GM21367 (cell line): Measurements from ENCODE around the gene SHISA5.
"Not testable (repeated sequence)": the region's sequence is repeated elsewhere in the genome, so short reads cannot be mapped to it uniquely, and the experiment has no call there.

Experiments used
- ATAC-seq: cut with Tn5 transposase; IDR thresholded peaks from one replicate; pipeline ENCODE4 v1.9.1; 2021; ENCODE audit not compliant: unreplicated experiment

The SHISA5 gene

DNA sequence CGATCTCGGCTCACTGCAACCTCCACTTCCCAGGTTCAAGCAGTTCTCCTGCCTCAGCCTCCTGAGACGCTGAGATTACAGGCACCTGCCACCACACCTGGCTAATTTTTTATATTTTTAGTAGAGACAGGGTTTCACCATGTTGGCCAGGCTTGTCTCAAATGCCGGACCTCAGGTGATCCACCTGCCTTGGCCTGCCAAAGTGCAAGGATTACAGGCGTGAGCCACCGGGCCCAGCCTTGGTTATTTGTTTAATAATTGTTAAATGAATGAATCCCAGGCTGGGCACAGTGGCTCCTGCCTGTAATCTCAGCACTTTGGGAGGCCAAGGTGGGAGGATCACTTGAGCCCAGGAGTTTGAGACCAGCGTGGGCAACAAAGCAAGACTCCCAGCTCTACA is 42.2 kb downstream of the SHISA5 start:
- ATAC-seq = not testable (repeated sequence)

GRCh38 chr3:48460517-48460902 is 43.5 kb downstream of the SHISA5 start:
- ATAC-seq = no peak

GRCh38 chr3:48459773-48460516 is 44.0 kb downstream of the SHISA5 start:
- no peak for ATAC-seq

DNA sequence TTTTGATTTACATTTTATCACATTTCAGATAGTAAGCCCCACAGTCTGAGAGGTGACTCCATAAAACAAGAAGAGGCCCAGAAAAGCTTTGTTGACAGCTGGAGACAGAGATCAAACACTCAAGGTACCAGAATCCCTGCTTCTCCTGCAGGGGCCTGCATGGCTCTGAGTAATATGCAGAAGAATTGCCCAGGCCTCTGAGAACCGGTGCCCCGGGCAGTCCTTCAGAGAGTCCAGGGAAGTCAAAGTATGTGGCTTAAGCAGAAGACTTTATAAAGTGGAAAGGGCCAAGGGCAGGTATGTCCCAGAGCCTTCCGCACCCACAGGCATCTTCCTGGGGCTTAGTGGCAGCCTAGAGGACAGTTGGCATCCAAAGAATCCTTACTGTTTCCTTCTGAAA is 44.6 kb downstream of the SHISA5 start:
- no peak for ATAC-seq

- ATAC-seq = no peak
Observed at GRCh38 chr3:48456456-48456855, 47.5 kb downstream of the SHISA5 start.

DNA sequence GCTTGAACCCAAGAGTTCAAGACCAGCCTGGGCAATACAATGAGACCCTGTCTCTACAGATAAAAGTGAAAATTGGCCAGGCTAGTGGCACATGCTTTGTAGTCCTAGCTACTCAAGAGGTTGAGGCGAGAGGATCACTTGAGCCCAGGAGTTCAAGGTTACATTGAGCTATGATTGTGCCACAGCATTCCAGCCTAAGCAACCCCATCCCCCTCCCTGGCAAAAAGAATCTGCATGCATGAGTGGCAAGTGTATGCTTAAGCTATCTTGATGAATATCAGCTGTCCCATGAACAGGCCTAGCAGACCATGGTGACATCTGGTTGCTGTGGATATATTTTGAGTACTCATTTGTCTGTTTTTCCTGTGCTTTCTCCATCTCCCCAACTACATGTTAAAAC is 52.7 kb downstream of the SHISA5 start:
- no peak for ATAC-seq

- ATAC-seq = peak; percentile 67
Observed at GRCh38 chr3:48446425-48447193, 57.4 kb downstream of the SHISA5 start, which contains the start of gene ATRIP. TSS of gene ATRIP (plus strand) at chr3:48446737. CDS start at chr3:48446846, 109 bp downstream.

DNA sequence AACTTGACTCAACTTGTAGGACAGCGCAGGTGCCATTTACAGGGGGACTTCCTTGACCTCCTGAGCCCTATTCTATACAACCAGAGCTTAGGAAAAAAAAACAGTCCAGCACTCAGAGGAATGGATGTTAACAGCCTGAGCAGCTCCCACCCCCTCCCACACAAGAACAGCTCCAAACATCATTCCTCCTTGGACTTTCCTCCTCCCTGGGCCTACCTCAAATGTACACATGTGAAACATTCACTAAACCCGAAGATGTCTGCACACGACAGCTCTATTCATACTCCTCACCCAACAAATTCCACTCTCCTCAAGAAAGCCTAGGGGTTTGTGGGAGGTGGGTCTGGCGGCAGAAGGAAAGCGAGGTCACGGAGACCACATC is 57.9 kb downstream of the SHISA5 start:
- no peak for ATAC-seq

DNA sequence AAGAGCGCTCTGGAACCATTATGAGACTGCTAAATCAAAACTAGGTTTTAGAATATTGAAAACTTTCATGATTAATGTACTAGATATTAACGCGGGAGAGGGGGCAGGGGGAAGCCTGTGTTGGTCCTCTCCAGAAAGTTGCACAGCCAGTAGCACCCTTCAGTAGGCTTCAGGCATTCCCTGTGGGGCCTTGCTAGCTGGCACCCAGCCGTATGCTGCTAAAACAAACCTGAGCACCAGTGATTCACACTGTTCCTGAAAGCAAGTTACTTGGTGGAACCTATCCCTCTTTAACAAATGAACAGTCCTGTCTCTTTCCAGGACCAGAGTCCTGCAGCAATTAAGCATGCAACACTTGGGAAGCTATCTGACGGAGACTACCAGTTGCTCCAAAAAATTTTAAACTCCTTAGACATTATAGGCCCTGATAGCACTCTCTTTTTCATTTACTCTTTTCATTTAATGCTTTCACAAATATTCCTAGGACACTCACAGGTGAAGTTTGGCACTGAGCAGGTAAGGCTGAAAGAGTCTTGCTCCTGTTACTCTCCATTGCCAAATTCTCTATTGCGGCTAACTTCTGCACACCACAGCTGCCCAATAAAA is 58.6 kb downstream of the SHISA5 start:
- no peak for ATAC-seq

GRCh38 chr3:48441940-48442339 is 62.0 kb downstream of the SHISA5 start:
- no peak for ATAC-seq

GRCh38 chr3:48440590-48440958 is 63.4 kb downstream of the SHISA5 start:
- no peak for ATAC-seq

GRCh38 chr3:48439820-48440589 is 64.0 kb downstream of the SHISA5 start, which contains the start of the genes CCDC51 and TMA7:
TSS of gene CCDC51 (minus strand) at chr3:48440119. CDS start at chr3:48435128, 4,991 bp downstream.
TSS of gene TMA7 (plus strand) at chr3:48440257. CDS start at chr3:48440297, 40 bp downstream.
- peak; percentile 84 for ATAC-seq

GRCh38 chr3:48437812-48438211 is 66.2 kb downstream of the SHISA5 start:
- no peak for ATAC-seq

DNA sequence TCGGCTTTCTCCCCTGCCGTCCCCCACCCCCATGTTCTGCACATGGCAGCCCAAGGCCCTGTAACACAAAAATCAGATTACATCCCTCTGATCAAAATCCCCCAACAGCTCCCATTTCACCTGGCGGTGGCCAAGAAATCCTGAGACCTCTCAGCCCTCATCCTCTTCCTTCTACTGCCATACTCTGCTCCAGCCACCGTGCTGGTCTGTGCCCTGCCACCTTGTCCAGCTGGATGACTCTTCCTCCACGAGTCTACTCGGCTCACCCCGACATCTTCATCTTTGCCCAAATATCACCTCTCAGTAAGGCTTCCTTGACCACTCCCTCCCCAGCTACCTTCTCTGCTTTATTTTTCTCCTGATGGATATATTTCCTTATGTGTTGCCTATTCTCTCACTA is 67.1 kb downstream of the SHISA5 start:
- no peak for ATAC-seq

DNA sequence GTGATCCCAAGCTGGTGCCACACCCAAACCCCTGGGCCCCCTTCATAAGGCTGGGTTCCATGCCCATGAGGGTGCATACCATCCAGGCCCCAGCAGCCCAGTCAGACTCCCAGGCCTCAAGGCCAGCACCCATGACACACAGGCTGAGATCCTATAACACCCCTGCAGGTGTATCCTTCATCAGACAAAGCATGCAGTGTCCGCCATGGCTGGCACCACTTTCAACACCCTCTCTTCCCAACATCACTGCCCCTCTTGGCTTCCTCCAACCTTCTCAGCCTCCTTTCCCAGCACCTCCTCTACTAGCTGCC is 67.5 kb downstream of the SHISA5 start:
- no peak for ATAC-seq

DNA sequence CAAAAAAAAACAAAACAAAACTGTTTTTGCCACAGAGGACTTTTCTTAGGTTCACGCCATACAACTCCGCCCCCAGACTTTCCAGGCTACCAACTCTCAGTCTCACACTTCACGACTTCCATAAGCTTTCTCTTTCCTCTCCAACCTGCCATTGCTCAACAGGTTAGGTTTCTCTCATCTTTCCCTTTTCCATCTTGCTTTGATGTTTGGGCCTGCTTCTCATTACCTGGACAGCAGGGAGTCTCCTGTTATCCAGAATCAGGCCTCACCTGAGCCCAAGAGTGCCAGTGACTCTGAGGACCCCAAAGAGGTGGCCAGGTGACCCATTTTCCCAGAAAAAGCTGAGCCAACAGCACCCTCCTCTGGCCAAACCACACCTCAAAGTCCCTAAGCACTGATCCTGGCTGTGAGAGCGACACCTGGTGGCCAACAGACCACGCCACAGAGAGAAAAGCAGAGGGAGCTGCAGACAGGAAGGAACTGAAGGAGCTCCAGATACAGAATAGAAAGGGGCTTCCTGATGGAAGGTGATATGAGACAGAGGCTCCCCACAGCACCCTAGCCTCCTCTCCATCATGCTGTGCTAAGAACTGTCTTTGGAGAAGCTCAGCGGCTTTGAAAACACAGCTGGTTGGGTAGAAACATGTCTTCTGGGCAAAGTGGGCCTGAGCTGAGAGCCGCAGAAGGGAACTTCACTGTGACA is 68.0 kb downstream of the SHISA5 start:
- ATAC-seq = no peak

GRCh38 chr3:48435223-48435595 is 68.8 kb downstream of the SHISA5 start:
- ATAC-seq = no peak

DNA sequence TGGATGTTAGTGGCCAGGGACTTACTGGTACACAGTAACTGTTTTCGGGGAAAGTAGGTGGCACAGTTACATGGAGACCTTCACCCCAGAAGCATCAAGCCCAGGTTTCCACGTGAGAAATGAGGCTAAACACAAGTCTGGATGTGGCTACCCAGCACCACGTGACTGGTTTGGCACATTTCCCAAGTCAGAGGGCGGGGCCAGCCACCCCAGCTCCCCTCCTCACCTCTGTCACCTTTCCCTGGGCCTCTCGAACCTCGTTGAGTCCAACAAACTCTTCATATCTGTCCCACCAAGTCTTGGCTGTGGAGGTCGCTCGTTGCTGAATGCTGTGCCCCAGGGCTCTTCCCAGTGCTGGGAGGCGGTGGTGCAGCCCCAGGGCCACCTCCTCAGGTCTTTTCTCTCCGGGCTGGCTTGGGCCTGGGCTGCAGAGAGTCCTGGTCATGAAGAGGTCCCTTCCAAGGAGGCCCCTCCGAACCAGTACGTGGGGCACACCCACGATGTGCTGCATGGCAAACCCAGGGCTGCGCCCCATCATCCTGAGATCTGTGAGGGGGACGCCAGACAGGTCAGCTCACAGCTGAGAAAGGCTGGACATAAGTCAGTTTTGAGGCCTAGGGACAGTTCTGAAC is 69.3 kb downstream of the SHISA5 start:
- ATAC-seq = no peak

DNA sequence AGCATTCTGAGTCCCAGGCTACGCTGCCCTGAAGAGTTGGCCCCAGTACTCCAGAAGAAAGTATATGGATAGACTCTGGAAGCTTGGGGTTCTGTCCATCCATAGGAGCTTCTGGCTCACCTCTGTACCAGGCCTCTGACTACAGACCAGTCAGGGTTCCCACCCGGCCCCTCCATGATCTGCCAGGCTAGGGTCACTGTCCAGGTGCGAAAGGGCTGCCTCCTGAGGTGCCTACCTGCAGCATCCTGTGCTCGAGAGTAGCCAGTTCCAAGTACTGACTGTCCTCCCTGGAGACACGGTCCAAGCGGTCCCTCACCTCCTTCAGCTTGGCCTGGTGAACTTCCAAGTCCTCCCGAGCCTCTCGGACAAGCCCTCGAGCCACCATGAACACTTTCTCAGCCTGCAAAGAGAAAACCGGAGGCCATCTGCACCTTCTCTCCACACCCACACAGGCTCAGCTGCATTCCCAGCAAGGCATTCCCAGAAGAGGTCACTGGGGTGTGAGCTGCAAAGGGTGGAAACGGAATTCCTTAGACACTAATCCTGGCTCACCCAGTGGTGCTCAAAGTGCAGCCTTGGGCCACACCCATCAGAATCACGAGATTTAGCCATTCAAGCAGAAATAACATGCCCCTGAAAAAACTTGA is 70.4 kb downstream of the SHISA5 start:
- ATAC-seq = no peak
